HG03097 (cell line): ENCODE results near the gene SPATC1L.
"Not testable (repeated sequence)": the region's sequence is repeated elsewhere in the genome, so short reads cannot be mapped to it uniquely, and the experiment has no call there.

Source experiments
- ATAC-seq: cut with Tn5 transposase; IDR thresholded peaks from one replicate; pipeline ENCODE4 v1.9.1; 2021; ENCODE audit not compliant: unreplicated experiment, low FRiP score

SPATC1L gene

DNA sequence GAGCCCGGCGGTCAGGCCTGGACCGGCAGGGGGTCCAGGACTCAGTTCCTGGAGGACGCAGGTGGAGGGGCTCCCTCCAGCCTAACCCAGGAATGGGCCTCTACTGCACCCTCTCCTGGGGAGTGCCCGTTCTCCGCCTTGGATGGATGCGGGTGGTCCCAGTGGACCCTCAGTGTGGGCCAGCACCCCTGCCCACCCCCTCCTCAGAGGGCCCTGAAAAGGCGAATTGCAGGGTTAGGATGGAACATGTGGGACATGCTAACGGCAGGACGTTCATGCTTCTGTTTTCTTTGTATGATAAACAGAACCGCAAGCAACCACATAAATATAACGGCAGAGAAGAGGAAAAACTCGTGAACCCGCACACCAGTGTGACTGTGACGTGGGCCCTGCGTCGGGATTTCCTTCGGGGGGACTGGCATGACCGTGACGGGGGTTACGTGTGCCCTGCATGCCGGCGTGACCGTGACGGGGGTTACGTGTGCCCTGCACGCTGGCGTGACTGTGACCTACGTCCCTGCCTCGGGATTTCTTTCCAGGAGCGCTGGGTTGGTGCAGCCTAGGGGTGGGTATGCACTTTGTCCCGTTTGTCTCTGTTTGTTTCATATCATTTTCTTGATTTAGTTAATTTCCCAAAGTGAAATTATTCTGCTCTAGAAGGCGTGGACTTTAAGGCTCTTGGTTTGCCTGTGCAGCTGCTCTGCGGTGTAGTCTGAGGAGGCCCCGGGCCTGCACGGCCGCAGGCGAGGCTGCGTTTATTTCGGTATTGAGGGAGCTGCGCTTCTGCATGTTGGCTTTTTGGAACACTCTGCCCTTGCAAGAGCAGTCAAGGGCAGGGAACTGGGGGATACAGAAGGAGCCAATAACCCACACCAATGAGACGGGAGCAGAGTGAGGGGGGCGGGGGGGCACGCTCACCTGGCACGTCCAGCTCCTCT, 32.0 kb downstream of the SPATC1L start:
- no peak for ATAC-seq

GRCh38 chr21:46151261-46151988, 32.8 kb downstream of the SPATC1L start:
- ATAC-seq: no peak

DNA sequence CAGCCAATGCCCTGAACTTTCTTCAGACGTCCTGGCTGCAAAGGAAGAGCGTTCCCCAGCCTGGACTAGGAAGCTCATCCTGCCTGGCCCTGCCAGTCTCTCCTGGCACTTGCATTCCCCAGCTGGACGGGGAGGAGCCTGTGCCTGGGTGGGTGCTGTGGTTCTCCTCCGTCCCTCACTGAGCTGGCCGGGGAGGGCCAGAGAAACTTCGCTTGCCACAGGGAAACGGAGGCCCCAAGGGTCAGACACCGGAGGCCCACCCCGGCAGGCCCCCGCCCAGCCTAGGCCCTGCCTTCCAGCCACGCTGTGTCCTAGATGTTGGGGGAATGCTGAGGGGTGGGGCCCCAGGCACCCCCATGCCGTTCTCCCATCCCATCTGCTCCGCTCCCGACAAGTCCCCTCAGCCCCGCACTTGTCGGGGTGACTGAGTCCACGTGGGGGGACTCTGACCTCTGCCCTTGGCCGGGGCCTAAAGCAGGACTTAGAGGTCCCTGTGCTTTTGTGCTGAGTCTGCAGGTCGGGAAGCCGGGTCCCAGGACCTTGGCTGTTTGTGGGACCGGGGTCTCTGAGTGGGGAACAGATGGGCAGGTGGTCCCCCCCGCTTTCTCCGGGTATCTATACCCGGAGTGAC, 33.7 kb downstream of the SPATC1L start:
- no peak for ATAC-seq

DNA sequence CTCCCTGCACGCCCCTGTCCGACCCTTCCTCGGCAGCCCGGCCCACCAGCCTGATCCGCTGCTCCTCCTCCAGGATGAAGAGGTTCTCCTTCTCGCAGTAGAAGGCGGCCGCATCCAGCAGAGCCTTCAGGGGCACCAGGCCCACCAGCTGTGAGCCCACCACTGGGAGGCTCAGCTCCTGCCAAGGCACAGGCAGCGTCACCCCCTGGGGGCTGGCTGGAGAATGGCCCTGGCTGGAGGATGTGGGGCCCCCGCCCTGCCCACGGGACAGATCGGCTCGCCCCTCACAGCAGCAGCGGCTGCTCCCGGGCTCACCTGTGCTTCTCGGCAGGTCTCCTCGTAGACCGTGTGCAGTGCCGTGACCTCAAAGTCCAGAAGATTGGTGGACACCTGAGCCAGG, 34.2 kb downstream of the SPATC1L start:
- no peak for ATAC-seq

GRCh38 chr21:46149205-46149901, 34.9 kb downstream of the SPATC1L start:
- no peak for ATAC-seq

- ATAC-seq: no peak
Measured at GRCh38 chr21:46148106-46148505, 36.2 kb downstream of the SPATC1L start.

DNA sequence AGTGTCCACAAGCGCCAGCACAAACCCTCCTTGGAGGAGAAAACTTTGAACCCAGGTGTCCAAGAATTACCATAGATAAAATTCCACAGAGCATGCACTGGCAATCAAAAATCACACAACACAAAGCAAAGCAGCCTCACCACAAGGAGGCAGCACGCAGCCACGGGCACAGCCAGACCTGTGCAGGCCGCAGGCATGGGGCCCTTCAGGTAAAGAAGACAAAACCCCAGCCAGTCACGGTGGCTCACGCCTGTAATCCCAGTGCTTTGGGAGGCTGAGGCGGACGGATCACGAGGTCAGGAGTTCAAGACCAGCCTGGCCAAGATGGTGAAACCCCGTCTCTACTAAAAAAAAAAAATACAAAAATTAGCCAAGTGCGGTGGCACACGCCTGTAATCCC, 36.8 kb downstream of the SPATC1L start:
- not testable (repeated sequence) for ATAC-seq

DNA sequence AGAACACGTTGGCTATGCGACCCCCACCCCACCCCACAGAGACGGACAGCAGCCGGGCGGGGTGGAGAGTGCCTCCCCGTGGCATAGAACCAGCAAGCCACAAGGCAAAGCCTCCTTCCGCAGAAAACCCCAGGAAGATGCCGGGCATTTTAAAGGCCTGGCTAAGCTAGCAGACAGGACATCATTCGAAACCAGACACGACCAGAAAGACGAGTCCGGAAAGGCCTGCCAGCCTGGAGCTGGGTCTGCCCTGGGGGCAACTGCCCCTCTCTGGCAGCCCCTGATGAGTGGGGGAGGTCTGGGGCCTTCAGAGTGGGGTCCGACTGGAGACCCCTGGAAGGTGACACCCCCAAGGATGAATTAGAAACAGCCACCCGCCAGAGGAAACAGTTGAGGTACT, 37.4 kb downstream of the SPATC1L start:
- ATAC-seq: no peak

- ATAC-seq: no peak
Measured at GRCh38 chr21:46145840-46146691, 38.2 kb downstream of the SPATC1L start.

DNA sequence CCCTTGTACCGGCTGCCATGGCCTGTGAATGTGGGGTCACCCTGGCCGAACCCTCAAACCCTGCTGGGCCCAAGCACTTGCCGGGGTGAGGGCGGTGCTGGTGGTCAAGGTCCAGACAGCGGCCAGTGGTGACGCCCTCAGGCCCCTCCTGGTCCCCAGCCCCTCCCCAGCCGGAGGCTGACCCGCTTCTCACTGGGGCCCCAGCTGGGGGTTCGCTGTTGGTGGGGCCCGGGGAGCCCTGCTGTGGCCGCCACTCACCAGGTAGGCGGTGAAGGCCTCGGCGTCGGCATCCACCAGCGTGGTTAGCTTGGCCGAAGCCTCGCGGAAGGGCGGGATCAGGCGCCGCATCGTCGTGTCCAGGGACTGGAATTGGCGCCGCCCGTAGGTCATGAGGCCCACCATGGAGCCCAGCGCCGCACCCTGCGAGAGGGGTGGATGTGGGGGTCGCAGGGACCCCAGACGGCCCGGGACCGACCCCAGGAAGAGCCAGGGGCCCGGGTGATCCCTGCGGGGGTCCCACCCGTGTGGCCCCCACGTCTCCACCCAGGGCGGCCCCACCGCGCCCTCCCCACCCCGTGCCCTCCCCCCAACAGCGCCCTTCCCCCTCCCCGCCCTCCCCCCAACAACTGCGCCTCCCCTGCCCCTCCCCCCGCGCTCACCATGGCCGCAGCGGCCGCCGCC, 39.0 kb downstream of the SPATC1L start:
- no peak for ATAC-seq

DNA sequence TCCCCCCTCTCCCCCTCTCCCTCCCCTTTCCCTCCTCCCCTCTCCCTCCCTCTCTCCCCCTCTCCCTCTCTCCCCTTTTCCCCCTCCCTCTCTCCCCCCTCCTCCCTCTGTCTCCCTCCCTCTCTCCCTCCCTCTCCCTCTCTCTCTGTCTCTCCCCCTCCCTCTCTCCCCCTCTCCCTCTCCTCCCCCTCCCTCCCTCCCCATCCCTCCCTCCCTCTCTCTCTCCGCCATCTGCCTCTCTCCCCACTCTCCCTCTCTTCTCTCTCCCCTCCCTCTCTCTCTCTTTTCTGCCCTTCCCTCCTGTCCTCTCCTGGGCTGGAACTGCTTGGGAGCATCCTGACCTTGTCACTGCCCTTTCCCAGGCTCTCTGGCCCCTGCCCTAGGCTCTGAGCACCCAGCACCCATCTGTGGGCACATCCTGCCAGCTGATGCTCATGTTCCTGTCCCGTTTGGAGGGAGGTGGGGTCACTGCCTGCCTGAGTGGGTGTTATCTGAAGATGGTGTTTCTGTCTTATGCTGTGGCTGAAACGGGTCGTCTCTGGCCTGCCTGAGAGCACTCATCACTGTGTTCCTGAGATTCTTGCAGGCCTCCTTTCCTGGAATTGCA, 39.7 kb downstream of the SPATC1L start:
- ATAC-seq: no peak

GRCh38 chr21:46142582-46143473, 41.4 kb downstream of the SPATC1L start:
- no peak for ATAC-seq

DNA sequence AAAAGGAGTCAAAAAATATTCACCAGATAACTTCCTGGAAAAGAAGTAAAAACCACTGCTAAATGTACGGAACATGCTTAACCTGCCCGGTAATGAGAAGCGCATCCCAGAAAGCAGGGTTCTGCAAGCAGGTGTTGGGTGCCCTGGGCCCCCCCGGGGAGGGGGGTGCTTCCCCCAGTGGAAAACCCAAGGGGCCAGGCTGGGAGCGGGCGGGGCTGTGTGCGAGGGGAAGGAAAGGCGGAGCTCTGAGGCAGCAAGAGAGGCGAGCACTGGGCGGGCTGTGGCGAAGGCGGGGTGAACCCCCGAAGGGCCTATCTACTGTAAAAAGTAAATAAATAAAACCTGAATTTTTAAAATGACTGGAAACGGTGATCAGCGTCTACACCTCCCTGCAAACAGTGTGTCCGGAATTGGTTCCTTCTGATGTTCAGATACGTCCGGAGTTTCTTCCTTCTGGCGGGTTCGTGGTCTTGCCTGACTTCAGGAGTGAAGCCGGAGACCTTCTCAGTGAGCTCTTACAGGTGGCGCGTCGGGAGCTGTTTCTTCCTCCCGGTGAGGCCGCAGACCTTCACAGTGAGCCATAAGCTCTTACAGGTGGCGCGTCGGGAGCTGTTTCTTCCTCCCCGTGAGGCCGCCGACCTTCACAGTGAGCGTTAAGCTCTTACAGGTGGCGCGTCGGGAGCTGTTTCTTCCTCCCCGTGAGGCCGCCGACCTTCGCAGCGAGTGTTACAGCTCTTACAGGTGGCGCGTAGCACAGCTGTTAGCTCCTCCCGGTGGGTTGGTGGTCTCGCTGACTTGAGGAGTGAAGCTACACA, 42.3 kb downstream of the SPATC1L start:
- ATAC-seq: no peak

DNA sequence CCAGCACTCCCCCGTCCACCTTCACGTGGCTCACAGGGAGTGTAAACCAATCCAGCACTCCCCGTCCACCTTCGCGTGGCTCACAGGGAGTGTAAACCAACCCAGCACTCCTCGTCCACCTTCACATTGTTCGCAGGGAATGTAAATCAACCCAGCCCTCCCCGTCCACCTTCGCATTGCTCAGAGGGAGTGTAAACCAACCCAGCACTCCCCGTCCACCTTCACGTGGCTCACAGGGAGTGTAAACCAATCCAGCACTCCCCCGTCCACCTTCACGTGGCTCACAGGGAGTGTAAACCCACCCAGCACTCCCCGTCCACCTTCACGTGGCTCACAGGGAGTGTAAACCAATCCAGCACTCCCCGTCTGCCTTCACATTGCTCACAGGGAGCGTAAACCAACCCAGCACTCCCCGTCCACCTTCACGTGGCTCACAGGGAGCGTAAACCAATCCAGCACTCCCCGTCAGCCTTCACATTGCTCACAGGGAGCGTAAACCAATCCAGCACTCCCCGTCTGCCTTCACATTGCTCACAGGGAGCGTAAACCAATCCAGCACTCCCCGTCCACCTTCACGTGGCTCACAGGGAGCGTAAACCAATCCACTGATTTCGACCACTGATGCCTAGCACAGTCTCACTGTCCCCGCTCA, 43.8 kb downstream of the SPATC1L start:
- ATAC-seq: not testable (repeated sequence)

GRCh38 chr21:46139686-46140085, 44.6 kb downstream of the SPATC1L start:
- no peak for ATAC-seq

- ATAC-seq: no peak
Measured at GRCh38 chr21:46138383-46138970, 45.8 kb downstream of the SPATC1L start.
